H9 (cell line): ENCODE measurements around the gene RNF215. TPM values are rescaled to one million over a fixed set of nuclear protein-coding genes. Genes with fewer than 3 reads are reported as not detected.

Experiments
- DNase-seq: peaks from one replicate; pipeline ENCODE4 v3.0.0-alpha.2; 2017
- H2AFZ ChIP-seq: one replicate; pipeline ENCODE4 v1.6.1; 2013; ENCODE audit warnings: mild to moderate bottlenecking, low read length, control low read depth, moderate library complexity
- H2AK5ac ChIP-seq: 2 replicates; pipeline ENCODE4 v1.6.1; 2013; ENCODE audit warnings: low read length, control low read depth, mixed read lengths; ENCODE audit not compliant: insufficient read length
- H2BK120ac ChIP-seq: one replicate; pipeline ENCODE4 v1.6.1; 2013; ENCODE audit warnings: low read depth, mild to moderate bottlenecking, low read length, control low read depth, inconsistent platforms; ENCODE audit not compliant: poor library complexity, severe bottlenecking
- H2BK12ac ChIP-seq: 2 replicates; pipeline ENCODE4 v1.6.1; 2013; ENCODE audit warnings: low read length, control low read depth, mixed read lengths, low read depth; ENCODE audit not compliant: insufficient read length
- H2BK15ac ChIP-seq: 2 replicates; pipeline ENCODE4 v1.6.1; 2013; ENCODE audit warnings: low read depth, low read length, control low read depth
- H2BK20ac ChIP-seq: one replicate; pipeline ENCODE4 v1.6.1; 2013; ENCODE audit warnings: low read depth, mild to moderate bottlenecking, low read length, control low read depth, inconsistent platforms; ENCODE audit not compliant: poor library complexity, severe bottlenecking
- H2BK5ac ChIP-seq: 2 replicates; pipeline ENCODE4 v1.6.1; 2013; ENCODE audit warnings: low read length, control low read depth, mixed read lengths; ENCODE audit not compliant: insufficient read length
- H3K14ac ChIP-seq: 2 replicates; pipeline ENCODE4 v1.6.1; 2013; ENCODE audit warnings: low read length, control low read depth; ENCODE audit not compliant: insufficient read depth
- H3K18ac ChIP-seq: 2 replicates; pipeline ENCODE4 v1.6.1; 2013; ENCODE audit warnings: low read depth, mild to moderate bottlenecking, mixed read lengths, low read length, control low read depth; ENCODE audit not compliant: insufficient read length
- H3K23ac ChIP-seq: 2 replicates; pipeline ENCODE4 v1.6.1; 2013; ENCODE audit warnings: low read length, control low read depth, mixed read lengths, low read depth; ENCODE audit not compliant: insufficient read length
- H3K23me2 ChIP-seq: 2 replicates; pipeline ENCODE4 v1.6.1; 2013; ENCODE audit warnings: low read depth, mild to moderate bottlenecking, mixed read lengths, low read length, control low read depth; ENCODE audit not compliant: insufficient read length, poor library complexity, severe bottlenecking
- H3K27ac ChIP-seq: 2 replicates; pipeline ENCODE4 v1.5.1; 2013; ENCODE audit warnings: low read length, control low read depth, mixed read lengths, low read depth; ENCODE audit not compliant: insufficient read length
- H3K27me3 ChIP-seq: 2 replicates; pipeline ENCODE4 v1.6.1; 2013; ENCODE audit warnings: low read length, control low read depth, inconsistent platforms; ENCODE audit not compliant: insufficient read depth
- H3K4ac ChIP-seq: 2 replicates; pipeline ENCODE4 v1.6.1; 2013; ENCODE audit warnings: low read depth, mild to moderate bottlenecking, control low read depth, inconsistent platforms, low read length, moderate library complexity
- H3K4me1 ChIP-seq: 2 replicates; pipeline ENCODE4 v1.6.1; 2013; ENCODE audit warnings: low read length, control low read depth, inconsistent platforms; ENCODE audit not compliant: insufficient read depth
- H3K4me2 ChIP-seq: 2 replicates; pipeline ENCODE4 v1.6.1; 2013; ENCODE audit warnings: low read length, control low read depth, mixed read lengths; ENCODE audit not compliant: insufficient read length, insufficient read depth
- H3K56ac ChIP-seq: 2 replicates; pipeline ENCODE4 v1.6.1; 2013; ENCODE audit warnings: low read depth, mild to moderate bottlenecking, mixed read lengths, low read length, control low read depth; ENCODE audit not compliant: insufficient read length
- H3K79me1 ChIP-seq: 2 replicates; pipeline ENCODE4 v1.6.1; 2013; ENCODE audit warnings: low read depth, mild to moderate bottlenecking, moderate library complexity, low read length, control low read depth, inconsistent platforms; ENCODE audit not compliant: insufficient read depth, poor library complexity, severe bottlenecking
- H3K79me2 ChIP-seq: 2 replicates; pipeline ENCODE4 v1.6.1; 2013; ENCODE audit warnings: low read length, control low read depth, inconsistent platforms; ENCODE audit not compliant: insufficient read depth
- H3K9ac ChIP-seq: 2 replicates; pipeline ENCODE4 v1.6.1; 2013; ENCODE audit warnings: low read length, control low read depth, mixed read lengths; ENCODE audit not compliant: insufficient read length; ENCODE audit errors: extremely low read depth
- H3K9me3 ChIP-seq: one replicate; pipeline ENCODE4 v1.6.1; 2013; ENCODE audit warnings: low read depth, low read length, inconsistent platforms; ENCODE audit not compliant: control insufficient read depth
- H3T11ph ChIP-seq: one replicate; pipeline ENCODE4 v1.6.1; 2013; ENCODE audit warnings: mild to moderate bottlenecking, low read length, control low read depth, inconsistent platforms
- H4K20me1 ChIP-seq: one replicate; pipeline ENCODE4 v1.6.1; 2013; ENCODE audit not compliant: control insufficient read depth, insufficient read length, insufficient read depth
- H4K5ac ChIP-seq: 2 replicates; pipeline ENCODE4 v1.6.1; 2013; ENCODE audit warnings: low read depth, mild to moderate bottlenecking, mixed read lengths, low read length, control low read depth; ENCODE audit not compliant: insufficient read length
- H4K8ac ChIP-seq: replicated peaks from 2 replicates; pipeline ENCODE4 v1.6.1; 2013; ENCODE audit warnings: low read length, control low read depth, mixed read lengths, low read depth; ENCODE audit not compliant: insufficient read length
- H4K91ac ChIP-seq: 2 replicates; pipeline ENCODE4 v1.6.1; 2013; ENCODE audit warnings: low read depth, mild to moderate bottlenecking, moderate library complexity, mixed read lengths, low read length, control low read depth; ENCODE audit not compliant: insufficient read length
- H3K27ac Mint-ChIP-seq, 3 experiments: 2 replicates in 2 of 3; 3 replicates in 1 of 3; pipeline ENCODE4 v1.8.0; 2020 to 2021; ENCODE audit warnings: mixed read lengths in 3 of 3, mild to moderate bottlenecking in 1 of 3, moderate library complexity in 1 of 3
- H3K27me3 Mint-ChIP-seq: 2 replicates; pipeline ENCODE4 v1.8.0; 2021; ENCODE audit warnings: low read depth, mild to moderate bottlenecking, moderate library complexity, mixed read lengths
- H3K36me3 Mint-ChIP-seq, 3 experiments: 2 replicates in 2 of 3; 3 replicates in 1 of 3; pipeline ENCODE4 v1.8.0; 2020 to 2021; ENCODE audit warnings: low read depth in 3 of 3, mixed read lengths in 3 of 3; ENCODE audit not compliant: insufficient read depth in 1 of 3
- H3K4me1 Mint-ChIP-seq, 2 experiments: 2 replicates each; pipeline ENCODE4 v1.8.0; 2020; ENCODE audit warnings: mixed read lengths in 2 of 2
- H3K4me3 Mint-ChIP-seq, 2 experiments: 2 replicates in 1 of 2; 3 replicates in 1 of 2; pipeline ENCODE4 v1.8.0; 2020 to 2021; ENCODE audit warnings: mild to moderate bottlenecking in 2 of 2, mixed read lengths in 2 of 2, moderate library complexity in 1 of 2
- H3K9me3 Mint-ChIP-seq, 2 experiments: 2 replicates in 1 of 2; 3 replicates in 1 of 2; pipeline ENCODE4 v1.8.0; 2020; ENCODE audit warnings: mild to moderate bottlenecking in 2 of 2, mixed read lengths in 2 of 2, moderate library complexity in 1 of 2
- WGBS: extraction: QIAGEN DNeasy Blood & Tissue Kit; methylation state at CpG from one replicate; pipeline ENCODE4 v1.1.7; 2013; ENCODE audit warnings: missing lambda C conversion rate, low lambda C conversion rate, mixed read lengths; ENCODE audit not compliant: insufficient read length; ENCODE audit errors: extremely low coverage; 5-methylcytosine and 5-hydroxymethylcytosine counted together
- total RNA-seq: library from RNA; stranded (reverse); gene quantifications from 2 replicates; pipeline ENCODE4 v1.2.1, GENCODE V29; 2021
- TF ChIP-seq, protein P1 (sequence below): fragments of 200-600 bp; sonication (generic); conservative IDR thresholded peaks from 3 replicates; pipeline ENCODE4 v1.8.0; 2021; ENCODE audit warnings: antibody characterized with exemption, mild to moderate bottlenecking

The RNF215 gene
- total RNA-seq, 1 experiment from 2014 or later: 24.5 TPM

DNA sequence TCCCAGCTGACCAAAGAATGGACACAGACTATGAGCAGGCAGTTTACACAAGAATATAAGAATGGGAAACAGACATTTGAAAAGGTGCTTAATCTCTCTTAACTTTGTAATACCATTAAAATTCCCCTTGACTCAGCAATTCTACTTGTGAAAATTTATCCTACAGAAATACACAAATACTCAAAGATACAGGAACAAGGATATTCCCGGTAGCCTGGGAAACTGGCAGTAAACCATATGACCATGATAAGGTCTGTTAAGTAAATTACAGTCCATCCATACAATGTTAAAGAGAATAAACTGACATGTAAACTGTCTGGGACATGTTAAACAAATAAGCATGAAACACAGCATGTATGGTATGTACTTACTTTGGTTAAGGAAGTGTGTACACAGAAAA is 29.6 kb upstream of the RNF215 start:
- Histone ChIP-seq H2BK15ac (no peak overlapping the region), H4K8ac (no peak overlapping the region), H3K79me2 (no peaks in the 10 kb centered on the region), H4K5ac (no peak overlapping the region), H3K79me1 (no peaks in the 10 kb centered on the region), H3K14ac (no peak overlapping the region), H2AFZ (no peak overlapping the region), H3K27me3 (no peaks in the 10 kb centered on the region), H3K4ac (no peak overlapping the region), H2AK5ac (no peak overlapping the region), H3K4me2 (no peak overlapping the region), H3K56ac (no peak overlapping the region), H3K27ac (no peak overlapping the region), H4K20me1 (no peaks in the 10 kb centered on the region), H2BK20ac (no peak overlapping the region), H3K9ac (no peak overlapping the region), H3K9me3 (no peaks in the 10 kb centered on the region), H3K23ac (no peak overlapping the region), H3K4me1 (peaks cover 3% of the 10 kb centered on the region; the same call in 1 of the 2 replicates), H3K18ac (no peak overlapping the region), H3T11ph (no peak overlapping the region), H2BK5ac (no peak overlapping the region), H2BK12ac (no peak overlapping the region), H4K91ac (no peak overlapping the region), H3K23me2 (no peaks in the 10 kb centered on the region), H2BK120ac (no peak overlapping the region)
- H3K36me3 Mint-ChIP-seq: peaks cover 11 to 71% (median 59%) of the 10 kb centered on the region in 3 experiments
- H3K27ac Mint-ChIP-seq: no peak overlapping the region
- no CpG with 5 or more reads among the region's 1 CpG for WGBS
- peaks cover 8 to 10% of the 10 kb centered on the region in 2 experiments for H3K4me1 Mint-ChIP-seq
- H3K9me3 Mint-ChIP-seq: no peaks in the 10 kb centered on the region
- no peak overlapping the region for H3K4me3 Mint-ChIP-seq
- H3K27me3 Mint-ChIP-seq: no peaks in the 10 kb centered on the region
- TF ChIP-seq, protein P1, sequence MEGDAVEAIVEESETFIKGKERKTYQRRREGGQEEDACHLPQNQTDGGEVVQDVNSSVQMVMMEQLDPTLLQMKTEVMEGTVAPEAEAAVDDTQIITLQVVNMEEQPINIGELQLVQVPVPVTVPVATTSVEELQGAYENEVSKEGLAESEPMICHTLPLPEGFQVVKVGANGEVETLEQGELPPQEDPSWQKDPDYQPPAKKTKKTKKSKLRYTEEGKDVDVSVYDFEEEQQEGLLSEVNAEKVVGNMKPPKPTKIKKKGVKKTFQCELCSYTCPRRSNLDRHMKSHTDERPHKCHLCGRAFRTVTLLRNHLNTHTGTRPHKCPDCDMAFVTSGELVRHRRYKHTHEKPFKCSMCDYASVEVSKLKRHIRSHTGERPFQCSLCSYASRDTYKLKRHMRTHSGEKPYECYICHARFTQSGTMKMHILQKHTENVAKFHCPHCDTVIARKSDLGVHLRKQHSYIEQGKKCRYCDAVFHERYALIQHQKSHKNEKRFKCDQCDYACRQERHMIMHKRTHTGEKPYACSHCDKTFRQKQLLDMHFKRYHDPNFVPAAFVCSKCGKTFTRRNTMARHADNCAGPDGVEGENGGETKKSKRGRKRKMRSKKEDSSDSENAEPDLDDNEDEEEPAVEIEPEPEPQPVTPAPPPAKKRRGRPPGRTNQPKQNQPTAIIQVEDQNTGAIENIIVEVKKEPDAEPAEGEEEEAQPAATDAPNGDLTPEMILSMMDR: no peak
- DNase-seq: no peak
